IPS DF 6.9 (cell line): ENCODE results near the gene DDX43.
A peak's percentile ranks its signal among the peaks of the same experiment; 100 is the strongest.
"Not testable (repeated sequence)": the region's sequence is repeated elsewhere in the genome, so short reads cannot be mapped to it uniquely, and the experiment has no call there.

Experiments
- DNase-seq: peaks from one replicate; pipeline ENCODE4 v3.0.0-alpha.2; 2013; ENCODE audit warnings: low read depth, low spot score
- H3K27ac ChIP-seq: one replicate; pipeline ENCODE4 v1.5.1; 2013; ENCODE audit warnings: low read length, control low read depth
- H3K27me3 ChIP-seq: 2 replicates; pipeline ENCODE4 v1.6.1; 2013; ENCODE audit warnings: mild to moderate bottlenecking, low read length; ENCODE audit not compliant: control insufficient read depth, insufficient read depth
- H3K36me3 ChIP-seq: 2 replicates; pipeline ENCODE4 v1.6.1; 2013; ENCODE audit warnings: low read length; ENCODE audit not compliant: control insufficient read depth, insufficient read depth
- H3K4me1 ChIP-seq: 2 replicates; pipeline ENCODE4 v1.6.1; 2013; ENCODE audit warnings: low read length; ENCODE audit not compliant: control insufficient read depth, insufficient read depth
- H3K4me3 ChIP-seq: 2 replicates; pipeline ENCODE4 v1.5.1; 2013; ENCODE audit warnings: mild to moderate bottlenecking, low read length
- H3K9me3 ChIP-seq: 2 replicates; pipeline ENCODE4 v1.6.1; 2013; ENCODE audit warnings: low read length, inconsistent platforms; ENCODE audit not compliant: control insufficient read depth, insufficient read depth
- WGBS: extraction: QIAGEN DNeasy Blood & Tissue Kit; methylation state at CpG from one replicate; pipeline ENCODE4 v1.1.7; 2013; ENCODE audit warnings: mixed read lengths, missing lambda C conversion rate; ENCODE audit not compliant: insufficient read length, insufficient coverage; 5-methylcytosine and 5-hydroxymethylcytosine counted together

DDX43 gene

DNA sequence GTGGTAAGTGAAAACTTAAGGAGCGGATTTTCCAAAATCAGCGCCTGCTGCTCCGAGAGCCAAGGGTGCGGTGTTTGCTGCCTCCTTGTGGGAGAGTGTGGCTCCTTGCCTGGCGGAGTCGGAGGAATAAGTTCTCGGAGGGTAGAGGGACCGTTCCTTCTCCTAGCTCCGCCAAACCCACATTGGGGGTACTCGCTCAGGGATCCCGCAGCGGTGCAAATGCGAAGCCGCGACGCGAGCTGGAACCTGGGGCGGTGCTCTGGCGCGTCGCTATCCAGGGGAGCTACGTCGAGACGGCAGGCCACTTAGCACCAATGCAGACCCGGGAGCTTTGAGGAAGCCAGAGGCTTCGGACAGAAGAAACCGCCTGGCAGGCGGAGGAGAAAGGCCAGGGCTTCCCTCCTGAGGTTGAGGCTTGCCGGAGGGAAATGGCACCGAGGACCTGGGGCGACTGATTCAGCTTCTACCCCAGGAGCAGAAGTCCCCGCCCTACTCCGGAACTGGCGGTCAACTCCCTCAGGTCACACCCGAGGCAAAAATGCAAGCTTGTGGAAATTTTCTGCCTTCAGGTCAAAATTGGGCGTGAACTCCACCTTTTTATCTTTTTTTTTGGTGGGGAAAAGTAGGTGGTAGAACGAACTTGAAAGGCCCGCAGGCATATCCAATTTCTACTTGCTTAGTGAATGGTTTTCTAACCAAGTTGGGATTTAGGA, 5.7 kb upstream of the DDX43 start:
- no CpG with 5 or more reads among the region's 38 CpGs for WGBS
- Histone ChIP-seq H3K4me3 (peak overlapping the region; percentile 34), H3K27me3 (no peaks in the 10 kb centered on the region), H3K36me3 (no peaks in the 10 kb centered on the region), H3K9me3 (no peaks in the 10 kb centered on the region), H3K27ac (no peak overlapping the region), H3K4me1 (no peaks in the 10 kb centered on the region)
- peak; percentile 80 for DNase-seq

DNA sequence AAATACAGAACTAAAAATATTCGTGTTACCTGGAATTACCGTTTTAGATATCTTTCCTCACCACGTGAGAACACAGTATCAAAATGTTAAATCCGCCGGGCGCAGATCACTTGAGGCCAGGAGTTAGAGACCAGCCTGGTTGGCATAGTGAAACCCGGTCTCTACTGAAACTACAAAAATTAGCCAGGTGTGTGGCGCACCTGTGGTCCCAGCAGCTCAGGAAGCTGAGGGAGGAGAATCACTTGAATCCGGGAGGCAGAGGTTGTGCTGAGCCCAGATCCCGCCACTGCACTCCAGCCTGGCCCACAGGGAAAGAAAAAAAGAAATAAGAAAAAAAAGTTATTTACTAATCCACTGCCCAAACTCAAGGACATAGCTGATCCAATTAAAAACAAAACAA, 4.8 kb upstream of the DDX43 start:
- H3K36me3 ChIP-seq: no peaks in the 10 kb centered on the region
- H3K9me3 ChIP-seq: no peaks in the 10 kb centered on the region
- H3K27me3 ChIP-seq: no peaks in the 10 kb centered on the region
- no peak for DNase-seq
- WGBS: no CpG with 5 or more reads among the region's 10 CpGs
- H3K27ac ChIP-seq: no peak overlapping the region
- no peaks in the 10 kb centered on the region for H3K4me1 ChIP-seq
- no peak overlapping the region for H3K4me3 ChIP-seq

DNA sequence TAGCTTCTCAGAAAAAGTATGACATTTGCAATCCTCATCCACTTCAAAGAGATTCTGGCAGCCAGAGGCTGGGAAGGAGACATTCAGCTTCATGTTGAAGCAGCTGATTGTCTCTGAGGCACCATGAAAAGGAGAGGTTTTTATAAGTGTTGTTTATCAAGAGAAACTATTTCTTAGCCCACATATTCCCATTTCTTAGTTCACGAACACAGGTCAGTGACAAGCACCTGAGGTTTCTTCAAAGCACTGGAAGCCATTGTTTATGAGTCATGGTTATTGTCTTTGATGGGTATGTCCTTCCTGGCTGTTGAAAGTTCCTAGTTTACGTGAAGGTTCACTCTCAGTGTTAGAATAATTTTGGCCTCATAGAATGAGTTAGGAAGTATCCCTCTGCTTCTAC, 3.0 kb upstream of the DDX43 start:
- no peaks in the 10 kb centered on the region for H3K27me3 ChIP-seq
- no peak for DNase-seq
- H3K4me1 ChIP-seq: no peaks in the 10 kb centered on the region
- H3K4me3 ChIP-seq: no peak overlapping the region
- WGBS: no CpG with 5 or more reads among the region's 2 CpGs
- H3K27ac ChIP-seq: no peak overlapping the region
- H3K9me3 ChIP-seq: no peaks in the 10 kb centered on the region
- no peaks in the 10 kb centered on the region for H3K36me3 ChIP-seq

DNA sequence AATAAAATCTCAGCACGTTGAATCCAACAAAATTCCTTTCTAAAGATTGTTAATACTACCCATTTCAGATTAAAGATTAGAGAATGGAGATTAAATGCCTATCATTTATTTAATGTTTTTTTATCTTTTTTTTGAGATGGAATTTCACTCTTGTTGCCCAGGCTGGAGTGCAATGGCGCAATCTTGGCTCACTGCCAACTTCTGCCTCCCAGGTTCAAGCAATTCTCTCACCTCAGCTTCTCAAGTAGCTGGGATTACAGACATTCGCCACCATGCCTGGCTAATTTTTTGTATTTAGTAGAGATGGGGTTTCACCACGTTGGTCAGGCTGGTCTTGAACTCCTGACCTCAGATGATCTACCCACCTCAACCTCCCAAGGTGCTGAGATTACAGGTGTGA, 2.4 kb upstream of the DDX43 start:
- no CpG with 5 or more reads among the region's 4 CpGs for WGBS
- not testable (repeated sequence) for H3K4me1 ChIP-seq, H3K9me3 ChIP-seq, H3K27ac ChIP-seq, H3K4me3 ChIP-seq, H3K27me3 ChIP-seq, DNase-seq, H3K36me3 ChIP-seq

DNA sequence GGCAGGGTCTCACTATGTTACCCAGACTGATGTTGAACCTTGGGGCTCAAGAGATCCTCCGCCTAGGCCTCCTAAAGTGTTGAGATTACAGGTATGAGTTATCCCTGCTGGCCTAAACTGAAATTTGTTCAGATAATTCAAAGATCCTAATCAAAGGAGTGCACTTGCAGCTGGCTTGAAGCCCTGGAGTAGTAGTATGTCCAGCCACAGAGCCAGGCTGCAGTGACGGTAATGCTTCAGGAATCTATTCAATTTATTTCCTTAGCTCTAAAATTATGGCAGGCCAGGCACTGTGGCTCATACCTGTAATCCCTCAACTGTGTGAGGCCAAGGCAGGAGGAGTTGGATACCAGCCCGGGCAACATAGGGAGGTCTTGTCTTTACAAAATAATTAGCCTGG, 1.4 kb upstream of the DDX43 start:
- Histone ChIP-seq H3K4me3 (no peak overlapping the region), H3K9me3 (no peaks in the 10 kb centered on the region), H3K36me3 (no peaks in the 10 kb centered on the region), H3K27ac (no peak overlapping the region), H3K27me3 (no peaks in the 10 kb centered on the region), H3K4me1 (no peaks in the 10 kb centered on the region)
- no peak for DNase-seq
- WGBS: no CpG with 5 or more reads among the region's 3 CpGs

DNA sequence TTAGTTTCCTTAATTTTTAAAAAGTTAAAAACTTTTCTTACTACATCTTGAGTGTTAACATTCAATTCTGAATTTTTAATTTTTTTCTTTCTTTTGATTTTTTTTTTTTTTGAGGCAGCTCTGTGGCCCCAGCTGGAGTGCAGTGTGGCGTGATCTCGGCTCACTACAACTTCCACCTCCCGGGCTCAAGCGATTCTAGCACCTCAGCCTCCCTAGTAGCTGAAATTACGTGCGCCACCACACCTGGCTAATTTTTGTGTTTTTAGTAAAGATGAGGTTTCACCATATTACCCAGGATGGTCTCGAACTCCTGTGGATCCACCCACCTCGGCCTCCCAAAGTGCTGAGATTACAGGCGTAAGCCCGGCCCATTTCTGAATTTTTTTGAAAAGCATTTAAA, 1.2 kb downstream of the DDX43 start:
- no peak for DNase-seq
- no peaks in the 10 kb centered on the region for H3K27me3 ChIP-seq
- no CpG with 5 or more reads among the region's 10 CpGs for WGBS
- H3K4me3 ChIP-seq: no peak overlapping the region
- H3K9me3 ChIP-seq: no peaks in the 10 kb centered on the region
- H3K36me3 ChIP-seq: no peaks in the 10 kb centered on the region
- peaks cover 1% of the 10 kb centered on the region; the same call in 1 of the 2 replicates for H3K4me1 ChIP-seq
- no peak overlapping the region for H3K27ac ChIP-seq

DNA sequence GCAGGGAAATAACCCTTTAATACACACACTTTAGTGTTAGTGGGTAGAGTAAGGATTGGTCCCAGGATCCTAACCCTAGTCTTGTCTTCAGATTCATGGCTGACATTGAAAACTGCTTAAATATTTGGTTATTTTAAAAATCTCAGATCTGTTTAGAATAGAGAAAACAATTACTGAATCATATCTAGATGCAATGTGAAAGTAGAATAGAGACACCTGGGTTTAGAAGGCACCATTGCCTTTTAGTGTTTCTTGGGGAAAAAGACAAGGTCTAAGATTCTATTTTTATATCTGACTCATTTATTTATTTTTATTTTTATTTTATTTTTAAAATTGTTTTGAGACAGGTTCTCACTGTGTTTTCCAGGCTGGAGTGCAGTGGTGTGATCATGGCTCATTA, 6.0 kb downstream of the DDX43 start:
- no peaks in the 10 kb centered on the region for H3K9me3 ChIP-seq
- H3K27ac ChIP-seq: no peak overlapping the region
- H3K36me3 ChIP-seq: no peaks in the 10 kb centered on the region
- H3K4me3 ChIP-seq: no peak overlapping the region
- H3K4me1 ChIP-seq: peaks cover 1% of the 10 kb centered on the region; the same call in 1 of the 2 replicates
- H3K27me3 ChIP-seq: no peaks in the 10 kb centered on the region
- no peak for DNase-seq

DNA sequence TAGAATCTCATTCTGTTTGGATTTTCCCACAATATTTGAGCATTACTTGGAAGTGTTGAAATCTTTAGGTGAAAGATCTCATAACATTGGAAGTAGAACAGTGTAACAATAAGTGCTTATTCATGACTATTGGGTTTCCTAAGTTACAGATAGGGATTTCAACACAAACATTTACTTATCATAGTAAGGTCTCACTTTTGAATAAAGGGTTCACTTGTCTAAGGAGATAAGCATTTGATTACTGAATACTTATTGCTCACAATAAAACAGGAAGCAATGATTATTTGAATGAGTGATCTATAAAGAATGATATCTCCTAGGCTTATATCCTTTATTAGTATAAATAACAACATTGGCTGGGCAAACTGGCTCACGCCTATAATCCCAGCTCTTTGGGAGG, 14.8 kb downstream of the DDX43 start:
- H3K4me3 ChIP-seq: no peak overlapping the region
- no peaks in the 10 kb centered on the region for H3K27me3 ChIP-seq
- no peaks in the 10 kb centered on the region for H3K36me3 ChIP-seq
- no CpG with 5 or more reads among the region's 1 CpG for WGBS
- no peak overlapping the region for H3K27ac ChIP-seq
- H3K9me3 ChIP-seq: no peaks in the 10 kb centered on the region
- H3K4me1 ChIP-seq: no peaks in the 10 kb centered on the region
- DNase-seq: no peak

DNA sequence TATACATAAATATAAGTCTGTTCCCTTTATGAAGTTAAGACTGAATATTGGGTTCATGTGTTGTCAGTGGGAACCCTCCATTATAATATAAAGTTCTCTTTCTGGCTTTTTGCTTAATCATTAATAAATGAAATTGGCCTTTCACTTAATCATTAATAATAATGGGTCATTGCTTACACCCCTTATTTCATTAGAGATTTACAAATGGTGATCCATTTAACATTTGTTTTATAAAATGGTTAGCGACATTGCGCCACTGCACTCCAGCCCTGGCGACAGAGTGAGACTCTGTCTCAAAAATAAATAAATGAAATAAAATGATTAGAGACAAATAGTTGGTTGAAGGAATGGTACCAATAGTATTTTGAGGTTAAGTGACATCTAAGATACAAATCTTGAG, 18.5 kb downstream of the DDX43 start:
- Histone ChIP-seq H3K27me3 (no peaks in the 10 kb centered on the region), H3K36me3 (no peaks in the 10 kb centered on the region), H3K9me3 (no peaks in the 10 kb centered on the region), H3K27ac (no peak overlapping the region), H3K4me1 (no peaks in the 10 kb centered on the region), H3K4me3 (no peak overlapping the region)
- no CpG with 5 or more reads among the region's 3 CpGs for WGBS
- DNase-seq: no peak

DNA sequence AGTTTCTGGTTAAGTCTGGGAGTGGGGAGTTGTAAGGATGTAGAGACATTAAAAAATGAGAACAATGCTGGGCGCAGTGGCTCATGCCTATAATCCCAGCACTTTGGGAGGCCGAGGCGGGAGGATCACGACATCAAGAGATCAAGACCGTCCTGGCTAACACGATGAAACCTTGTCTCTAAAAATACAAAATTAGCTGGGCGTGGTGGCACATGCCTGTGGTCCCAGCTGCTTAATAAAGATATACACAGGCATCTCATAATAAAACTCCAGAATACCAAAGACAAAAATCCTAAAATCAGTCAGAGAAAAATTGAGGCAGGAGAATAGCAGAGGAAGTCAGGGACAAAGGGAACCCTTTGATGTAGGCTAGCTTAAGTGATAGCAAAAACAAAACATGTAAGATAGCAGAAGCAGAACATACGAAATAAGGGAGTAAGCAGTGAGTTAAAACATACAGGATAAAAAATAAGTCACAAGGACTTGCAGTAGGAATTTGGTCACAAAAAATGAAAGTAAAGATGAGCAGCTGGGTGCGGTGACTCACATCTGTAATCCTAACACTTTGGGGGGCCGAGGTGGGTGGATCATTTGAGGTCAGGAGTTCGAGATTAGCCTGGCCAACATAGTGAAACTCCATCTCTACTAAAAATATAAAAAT, 23.6 kb downstream of the DDX43 start:
- DNase-seq: no peak
- H3K4me3 ChIP-seq: no peak overlapping the region
- H3K27ac ChIP-seq: no peak overlapping the region
- H3K36me3 ChIP-seq: no peaks in the 10 kb centered on the region
- WGBS: no CpG with 5 or more reads among the region's 11 CpGs
- no peaks in the 10 kb centered on the region for H3K4me1 ChIP-seq
- no peaks in the 10 kb centered on the region for H3K9me3 ChIP-seq
- H3K27me3 ChIP-seq: no peaks in the 10 kb centered on the region

DNA sequence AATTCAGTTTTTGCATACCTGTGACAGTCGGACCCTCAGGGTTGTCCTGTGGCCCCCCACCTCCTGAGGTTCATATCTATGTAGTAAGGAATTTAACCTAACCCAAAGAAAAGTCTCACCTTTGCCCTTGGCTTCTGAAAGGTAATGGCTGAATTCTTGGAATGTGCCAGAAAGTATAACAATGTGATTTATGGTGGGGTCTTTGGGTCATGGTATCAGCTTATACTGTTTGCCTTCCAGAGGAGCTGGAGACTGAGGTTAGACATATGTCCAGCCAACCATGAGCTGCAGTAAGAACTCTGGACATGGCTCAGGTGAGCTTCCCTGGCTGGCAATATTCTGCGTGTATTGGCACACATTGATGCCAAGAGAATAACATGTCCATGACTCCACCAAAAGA, 26.9 kb downstream of the DDX43 start:
- no CpG with 5 or more reads among the region's 2 CpGs for WGBS
- DNase-seq: no peak
- Histone ChIP-seq H3K27ac (no peak overlapping the region), H3K9me3 (no peaks in the 10 kb centered on the region), H3K27me3 (no peaks in the 10 kb centered on the region), H3K36me3 (no peaks in the 10 kb centered on the region; the same call in 1 of the 2 replicates), H3K4me3 (no peak overlapping the region), H3K4me1 (no peaks in the 10 kb centered on the region)
